Measurements from ENCODE around the gene SOX6.
"Not testable (repeated sequence)": the region's sequence is repeated elsewhere in the genome, so short reads cannot be mapped to it uniquely, and the experiment has no call there.

The SOX6 gene

DNA sequence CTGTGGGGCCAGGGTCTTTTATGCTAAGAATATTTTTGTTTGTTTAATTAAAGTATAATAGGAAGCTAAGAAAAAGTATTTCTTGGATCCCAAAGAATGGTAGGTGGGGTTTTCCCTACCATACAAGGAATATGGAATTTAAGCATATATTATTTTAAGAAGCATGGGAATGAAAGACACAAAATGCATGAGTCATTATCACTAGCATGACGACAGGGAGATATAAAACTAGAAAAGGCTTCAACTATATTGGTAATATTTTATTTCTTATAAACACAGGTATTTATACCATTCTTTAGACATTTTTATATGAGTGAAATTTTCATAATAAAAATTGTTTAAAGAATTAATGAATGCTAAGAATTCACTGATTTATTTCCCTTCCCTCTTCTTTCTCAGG is 39.3 kb upstream of the SOX6 start:
- TF ChIP-seq, protein P1, sequence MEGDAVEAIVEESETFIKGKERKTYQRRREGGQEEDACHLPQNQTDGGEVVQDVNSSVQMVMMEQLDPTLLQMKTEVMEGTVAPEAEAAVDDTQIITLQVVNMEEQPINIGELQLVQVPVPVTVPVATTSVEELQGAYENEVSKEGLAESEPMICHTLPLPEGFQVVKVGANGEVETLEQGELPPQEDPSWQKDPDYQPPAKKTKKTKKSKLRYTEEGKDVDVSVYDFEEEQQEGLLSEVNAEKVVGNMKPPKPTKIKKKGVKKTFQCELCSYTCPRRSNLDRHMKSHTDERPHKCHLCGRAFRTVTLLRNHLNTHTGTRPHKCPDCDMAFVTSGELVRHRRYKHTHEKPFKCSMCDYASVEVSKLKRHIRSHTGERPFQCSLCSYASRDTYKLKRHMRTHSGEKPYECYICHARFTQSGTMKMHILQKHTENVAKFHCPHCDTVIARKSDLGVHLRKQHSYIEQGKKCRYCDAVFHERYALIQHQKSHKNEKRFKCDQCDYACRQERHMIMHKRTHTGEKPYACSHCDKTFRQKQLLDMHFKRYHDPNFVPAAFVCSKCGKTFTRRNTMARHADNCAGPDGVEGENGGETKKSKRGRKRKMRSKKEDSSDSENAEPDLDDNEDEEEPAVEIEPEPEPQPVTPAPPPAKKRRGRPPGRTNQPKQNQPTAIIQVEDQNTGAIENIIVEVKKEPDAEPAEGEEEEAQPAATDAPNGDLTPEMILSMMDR (conservative IDR thresholded peaks at IDR 0.05; ENCODE audit: low read length) = no peak
- no peak for DNase-seq (ENCODE audit: low read depth)
- no peak overlapping the region for H3K4me3 ChIP-seq (ENCODE audit: low read length)

DNA sequence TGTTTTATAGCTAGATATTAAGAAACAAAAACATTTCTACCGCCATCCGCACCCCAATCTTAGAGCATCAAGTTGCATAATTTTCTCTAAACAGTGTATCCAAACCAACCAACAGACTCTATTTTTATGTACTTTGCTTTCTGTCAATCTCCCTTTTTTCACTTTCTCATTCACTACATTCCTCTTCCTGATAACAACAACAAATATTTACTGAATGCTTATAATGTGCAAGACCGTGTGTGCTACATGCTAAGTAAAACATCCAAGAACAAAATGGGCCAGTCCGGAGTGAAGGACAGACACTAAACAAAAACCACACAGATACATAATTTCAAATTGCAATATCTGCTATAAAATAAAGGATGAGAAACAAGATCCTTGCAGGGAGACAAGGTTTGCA is 38.6 kb upstream of the SOX6 start:
- no peak for DNase-seq (ENCODE audit: low read depth)
- H3K4me3 ChIP-seq (ENCODE audit: low read length) = no peak overlapping the region
- TF ChIP-seq, protein P1 (conservative IDR thresholded peaks at IDR 0.05; ENCODE audit: low read length) = no peak

DNA sequence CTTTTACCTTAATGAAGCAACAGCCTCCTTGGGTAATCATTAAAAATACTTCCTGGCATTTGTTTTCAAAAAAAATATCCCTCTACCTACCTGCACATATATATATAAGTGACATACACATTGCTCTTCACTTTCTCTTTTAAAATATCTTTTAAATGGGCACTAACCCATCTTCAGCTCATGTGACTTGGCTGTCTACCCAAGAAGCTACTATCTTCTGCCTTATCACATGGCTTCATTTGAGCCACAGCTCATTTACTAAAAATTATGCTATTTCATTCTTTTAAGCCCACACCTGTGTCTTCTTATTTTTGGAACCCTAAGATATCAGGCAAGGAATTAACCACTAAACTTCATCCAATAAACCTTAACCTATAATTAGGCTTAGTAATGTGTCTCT is 37.0 kb upstream of the SOX6 start:
- TF ChIP-seq, protein P1 (conservative IDR thresholded peaks at IDR 0.05; ENCODE audit: low read length) = no peak
- DNase-seq (ENCODE audit: low read depth) = no peak
- H3K4me3 ChIP-seq (ENCODE audit: low read length) = no peak overlapping the region

DNA sequence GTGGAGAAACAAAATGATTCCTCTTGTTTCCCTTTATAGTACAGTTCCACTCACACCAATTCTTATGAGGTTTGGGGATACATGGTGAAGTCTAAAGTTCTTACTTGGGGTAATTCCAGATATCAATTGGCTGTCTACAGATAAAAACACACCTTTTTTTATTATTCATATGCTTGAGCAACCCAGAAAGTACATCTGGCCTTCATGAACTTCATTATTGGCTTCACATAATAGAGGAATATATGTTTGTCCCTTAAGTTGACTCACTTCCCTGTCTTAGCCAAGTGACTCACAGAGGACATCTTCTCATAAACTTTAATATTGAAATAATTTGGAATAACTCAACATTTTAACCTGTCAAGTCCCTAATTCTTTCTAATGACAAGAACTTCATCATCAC is 36.3 kb upstream of the SOX6 start:
- no peak for DNase-seq (ENCODE audit: low read depth)
- H3K4me3 ChIP-seq (ENCODE audit: low read length) = no peak overlapping the region
- TF ChIP-seq, protein P1 (conservative IDR thresholded peaks at IDR 0.05; ENCODE audit: low read length) = no peak

DNA sequence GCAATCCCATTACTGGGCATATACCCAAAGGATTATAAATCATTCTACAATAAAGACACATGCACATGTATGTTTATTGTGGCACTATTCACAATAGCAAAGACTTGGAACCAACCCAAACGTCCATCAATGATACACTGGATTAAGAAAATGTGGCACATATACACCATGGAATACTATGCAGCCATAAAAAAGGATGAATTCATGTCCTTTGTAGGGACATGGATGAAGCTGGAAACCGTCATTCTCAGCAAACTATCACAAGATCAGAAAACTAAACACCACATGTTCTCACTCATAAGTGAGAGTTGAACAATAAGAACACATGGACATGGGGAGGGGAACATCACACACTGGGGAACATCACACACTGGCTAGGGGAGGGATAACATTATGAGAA is 34.5 kb upstream of the SOX6 start:
- not testable (repeated sequence) for H3K4me3 ChIP-seq (ENCODE audit: low read length); DNase-seq (ENCODE audit: low read depth)

DNA sequence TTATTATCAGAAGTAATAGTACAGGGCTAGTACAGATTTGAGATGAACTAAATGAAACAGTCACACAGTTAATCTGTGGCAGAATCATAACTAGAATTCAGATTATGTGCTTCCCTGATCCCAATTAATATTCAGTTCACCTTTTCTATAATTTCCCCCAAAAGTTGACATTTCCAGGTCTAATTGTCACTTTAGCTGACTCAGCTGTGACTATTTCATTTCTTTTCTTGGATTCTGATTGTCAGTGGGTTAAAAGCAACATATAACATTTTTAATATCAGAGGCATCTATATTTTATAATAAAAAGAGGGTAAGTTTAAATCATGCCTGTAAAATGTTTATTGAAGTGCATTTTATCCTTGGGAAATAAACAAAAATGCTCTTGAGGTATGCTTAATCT is 28.8 kb upstream of the SOX6 start:
- TF ChIP-seq, protein P1 (conservative IDR thresholded peaks at IDR 0.05; ENCODE audit: low read length) = no peak
- DNase-seq (ENCODE audit: low read depth) = no peak
- H3K4me3 ChIP-seq (ENCODE audit: low read length) = no peak overlapping the region

DNA sequence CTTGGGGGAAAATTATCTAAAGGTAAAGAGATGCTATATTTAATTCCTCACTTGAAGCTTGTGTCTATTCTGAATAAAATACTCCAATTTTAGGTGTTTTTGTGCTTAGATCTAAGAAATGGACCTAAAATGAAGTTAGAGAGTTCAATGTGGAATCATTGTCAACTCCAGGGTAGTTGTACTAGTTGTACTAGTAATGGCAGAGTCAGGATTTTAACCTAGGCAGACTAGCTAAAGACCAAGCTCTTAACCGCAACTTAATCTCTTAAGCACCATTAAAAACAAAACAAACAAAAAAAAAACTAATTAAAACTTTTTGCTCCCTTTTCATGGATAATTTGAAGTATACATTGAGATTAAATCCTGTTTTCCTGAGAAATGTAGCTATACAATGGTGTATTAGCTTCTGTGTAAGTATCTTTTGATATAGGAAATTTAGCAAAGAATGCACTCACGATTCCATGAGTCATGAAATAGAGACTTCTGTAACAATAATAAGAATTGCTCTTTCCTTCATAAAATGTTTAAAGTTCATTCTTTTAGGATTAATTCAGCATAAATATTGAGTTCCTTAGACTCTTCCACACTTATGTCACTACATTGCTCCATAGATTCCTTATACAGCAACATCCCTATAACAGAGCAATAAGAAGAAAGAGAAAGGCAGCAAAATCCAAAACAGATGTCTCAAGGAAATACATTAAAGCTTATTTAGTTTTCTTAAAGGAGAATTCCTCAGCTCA is 26.5 kb upstream of the SOX6 start:
- peak; percentile 33 for DNase-seq (ENCODE audit: low read depth)
- no peak overlapping the region for H3K4me3 ChIP-seq (ENCODE audit: low read length)
- TF ChIP-seq, protein P1 (conservative IDR thresholded peaks at IDR 0.05; ENCODE audit: low read length) = no peak
